Lung (tissue), 12 donors: ENCODE results near the gene VPS37B. TPM values are rescaled to one million over a fixed set of nuclear protein-coding genes. Genes with fewer than 3 reads are reported as not detected.

ENCODE experiments used
- ATAC-seq: fragments of 200-7000 bp; cut with Tn5 transposase; one replicate; pipeline ENCODE4 v1.9.1; 2020; ENCODE audit warnings: moderate number of reproducible peaks; ENCODE audit not compliant: insufficient read depth, low FRiP score
- DNase-seq, 3 donors: peaks; one replicate each; pipeline ENCODE4 v3.0.0-alpha.2; 2013 to 2017
- H3K27ac ChIP-seq, 2 donors: one replicate each; pipeline ENCODE4 v1.5.1; 2013; ENCODE audit warnings: mild to moderate bottlenecking in 2 of 2, moderate library complexity in 2 of 2, control low read depth in 1 of 2, inconsistent platforms in 1 of 2, low read depth in 1 of 2, low read length in 1 of 2
- H3K27me3 ChIP-seq, 3 donors: one replicate each; pipeline ENCODE4 v1.5.1; 2013; ENCODE audit warnings: low read length in 2 of 3; ENCODE audit not compliant: control insufficient read depth in 3 of 3, insufficient read depth in 3 of 3
- H3K36me3 ChIP-seq, 4 donors: one replicate each; pipeline ENCODE4 v1.5.1; 2013; ENCODE audit warnings: low read length in 4 of 4, mild to moderate bottlenecking in 1 of 4, moderate library complexity in 1 of 4; ENCODE audit not compliant: control insufficient read depth in 4 of 4, insufficient read depth in 4 of 4
- H3K4me1 ChIP-seq, 5 donors: one replicate each; pipeline ENCODE4 v1.5.1; 2013; ENCODE audit warnings: low read length in 5 of 5, mild to moderate bottlenecking in 2 of 5, moderate library complexity in 1 of 5; ENCODE audit not compliant: control insufficient read depth in 5 of 5, insufficient read depth in 5 of 5
- H3K4me3 ChIP-seq: one replicate; pipeline ENCODE4 v1.5.1; 2013; ENCODE audit warnings: mild to moderate bottlenecking, control low read depth, moderate library complexity
- H3K9ac ChIP-seq, 2 donors: one replicate each; pipeline ENCODE4 v1.5.1; 2013; ENCODE audit warnings: low read length in 2 of 2, control low read depth in 1 of 2; ENCODE audit not compliant: insufficient read depth in 1 of 2
- H3K9me3 ChIP-seq, 4 donors: one replicate each; pipeline ENCODE4 v1.5.1; 2013; ENCODE audit warnings: low read length in 3 of 4, mild to moderate bottlenecking in 1 of 4, moderate library complexity in 1 of 4; ENCODE audit not compliant: control insufficient read depth in 4 of 4, insufficient read depth in 3 of 4
- WGBS, 2 donors: extraction: QIAGEN DNeasy Blood & Tissue Kit; methylation state at CpG; one replicate each; pipeline ENCODE4 v1.1.7; 2013; 5-methylcytosine and 5-hydroxymethylcytosine counted together
- polyA plus RNA-seq, 2 donors: library from polyadenylated mRNA; stranded (reverse); fragments of 200-250 nt; gene quantifications; one replicate each; pipeline ENCODE4 v1.2.1, GENCODE V29; 2013
- total RNA-seq, 2 donors: library from RNA; depleted of rRNA in 1 of 2; stranded (reverse); fragments of >200 nt in 1 of 2; gene quantifications; one replicate each; pipeline ENCODE4 v1.2.1, GENCODE V29; 2014 to 2021
- TF ChIP-seq, protein P1 (sequence below): IDR thresholded peaks from 2 replicates; pipeline ENCODE4 v1.5.1; 2012; ENCODE audit warnings: mild to moderate bottlenecking; ENCODE audit errors: control extremely low read depth, extremely low read depth
- donor health status: control.
- donor health status: control.
- donor health status: Bipolar disorder and iron deficiency.
- donor health status: healthy.
- donor health status: DM: yes; HTN: yes; CAD: no.

Gene VPS37B
- total and polyA plus RNA-seq, 4 donors, result 31.0 to 44.1 (median 42.3) TPM

DNA sequence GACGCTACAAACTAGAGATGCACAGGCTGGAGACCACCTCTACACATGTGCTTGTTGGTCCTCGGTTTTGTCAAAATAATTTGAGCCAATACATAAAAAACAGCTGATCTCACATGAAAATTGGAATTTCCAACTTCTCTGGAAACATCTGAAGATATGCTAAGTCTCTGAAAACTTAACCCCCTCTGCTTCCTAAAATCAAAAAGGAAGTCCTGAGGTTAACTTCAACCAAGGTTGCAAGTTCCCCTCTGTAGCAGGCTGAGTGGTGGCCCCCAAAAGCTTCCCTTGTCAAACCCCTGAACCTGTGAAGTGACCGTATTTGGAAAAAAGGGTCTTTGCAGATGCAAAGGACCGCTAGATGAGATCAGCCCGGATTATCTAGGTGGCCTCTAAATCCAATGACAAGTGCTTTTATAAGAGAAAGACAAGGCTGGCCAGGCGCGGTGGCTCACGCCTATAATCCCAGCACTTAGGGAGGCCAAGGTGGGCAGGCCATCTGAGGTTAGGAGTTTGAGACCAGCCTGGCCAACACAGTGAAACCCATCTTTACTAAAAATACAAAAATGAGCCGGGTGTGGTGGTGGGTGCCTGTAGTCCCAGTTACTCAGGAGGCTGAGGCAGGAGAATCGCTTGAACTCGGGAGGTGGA lies 32.0 kb upstream of the VPS37B start:
- Histone ChIP-seq H3K27ac (no peak overlapping the region), H3K9ac (no peak overlapping the region), H3K4me1 (no peaks in the 10 kb centered on the region), H3K27me3 (no peaks in the 10 kb centered on the region), H3K4me3 (no peak overlapping the region), H3K9me3 (no peaks in the 10 kb centered on the region), H3K36me3 (no peaks in the 10 kb centered on the region)
- TF ChIP-seq, protein P1, sequence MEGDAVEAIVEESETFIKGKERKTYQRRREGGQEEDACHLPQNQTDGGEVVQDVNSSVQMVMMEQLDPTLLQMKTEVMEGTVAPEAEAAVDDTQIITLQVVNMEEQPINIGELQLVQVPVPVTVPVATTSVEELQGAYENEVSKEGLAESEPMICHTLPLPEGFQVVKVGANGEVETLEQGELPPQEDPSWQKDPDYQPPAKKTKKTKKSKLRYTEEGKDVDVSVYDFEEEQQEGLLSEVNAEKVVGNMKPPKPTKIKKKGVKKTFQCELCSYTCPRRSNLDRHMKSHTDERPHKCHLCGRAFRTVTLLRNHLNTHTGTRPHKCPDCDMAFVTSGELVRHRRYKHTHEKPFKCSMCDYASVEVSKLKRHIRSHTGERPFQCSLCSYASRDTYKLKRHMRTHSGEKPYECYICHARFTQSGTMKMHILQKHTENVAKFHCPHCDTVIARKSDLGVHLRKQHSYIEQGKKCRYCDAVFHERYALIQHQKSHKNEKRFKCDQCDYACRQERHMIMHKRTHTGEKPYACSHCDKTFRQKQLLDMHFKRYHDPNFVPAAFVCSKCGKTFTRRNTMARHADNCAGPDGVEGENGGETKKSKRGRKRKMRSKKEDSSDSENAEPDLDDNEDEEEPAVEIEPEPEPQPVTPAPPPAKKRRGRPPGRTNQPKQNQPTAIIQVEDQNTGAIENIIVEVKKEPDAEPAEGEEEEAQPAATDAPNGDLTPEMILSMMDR, result no peak
- WGBS, 2 donors, result 70 to 84% methylated on average over 11 of the region's 11 CpGs
- DNase-seq, result no peak
- ATAC-seq, result no peak

DNA sequence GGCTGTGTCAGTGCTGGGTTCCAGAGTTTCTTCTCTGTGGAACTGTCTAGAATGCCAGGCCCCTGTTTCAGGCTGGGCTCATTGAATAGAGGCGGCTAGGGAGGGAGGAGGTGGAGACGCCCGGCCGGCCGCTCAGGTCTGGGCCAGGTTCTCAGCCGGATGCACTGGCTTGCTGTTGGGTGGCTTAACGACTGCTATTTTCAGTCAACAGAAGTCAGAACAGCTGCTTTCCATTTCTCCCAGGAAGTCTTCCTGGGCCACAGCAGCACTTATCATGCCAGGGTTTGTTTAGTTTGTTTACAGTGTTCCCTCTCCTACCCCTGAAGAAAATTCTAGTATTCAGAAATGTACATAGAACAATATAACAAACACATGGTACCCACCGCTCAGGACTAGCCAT lies 26.0 kb upstream of the VPS37B start:
- no peak for ATAC-seq
- no peaks in the 10 kb centered on the region for H3K9me3 ChIP-seq
- TF ChIP-seq, protein P1, result no peak
- H3K27ac ChIP-seq, result no peak overlapping the region
- 71 to 89% methylated on average over 8 of the region's 8 CpGs for WGBS, 2 donors
- DNase-seq, result peak; percentile 22 to 80 (median 68)
- H3K4me3 ChIP-seq, result no peak overlapping the region
- H3K4me1 ChIP-seq, result peaks cover 0 to 26% (median 9%) of the 10 kb centered on the region in 5 donors
- H3K27me3 ChIP-seq, result no peaks in the 10 kb centered on the region
- H3K36me3 ChIP-seq, result no peaks in the 10 kb centered on the region
- no peak overlapping the region for H3K9ac ChIP-seq

- DNase-seq (no peak), ATAC-seq (no peak)
- Histone ChIP-seq H3K27me3 (no peaks in the 10 kb centered on the region), H3K4me3 (no peak overlapping the region), H3K4me1 (peaks cover 0 to 26% (median 9%) of the 10 kb centered on the region in 5 donors), H3K9ac (no peak overlapping the region), H3K9me3 (no peaks in the 10 kb centered on the region), H3K36me3 (no peaks in the 10 kb centered on the region), H3K27ac (no peak overlapping the region)
- 92 to 93% methylated on average over 5 of the region's 5 CpGs for WGBS, 2 donors
- TF ChIP-seq, protein P1, result no peak
These were observed 24.8 kb upstream of the VPS37B start for GRCh38 chr12:122920687-122921086.

DNA sequence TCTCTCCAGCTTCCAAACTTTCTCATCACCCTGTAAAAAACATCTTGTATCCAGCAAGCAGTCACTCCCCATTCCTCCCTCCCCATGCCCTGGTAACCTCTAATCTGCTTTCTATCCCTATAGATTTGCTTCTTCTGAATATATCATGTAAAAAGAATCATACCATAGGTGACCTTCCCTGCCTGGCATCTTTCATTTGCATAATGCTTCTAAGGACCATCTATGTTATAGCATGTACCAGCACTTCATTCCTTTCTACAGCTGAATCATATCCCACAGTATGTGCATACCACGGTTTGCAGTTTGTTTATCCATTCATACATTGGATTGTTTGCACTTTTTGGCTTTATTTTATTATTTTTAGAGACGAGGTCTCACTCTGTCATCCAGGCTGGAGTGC lies 22.9 kb upstream of the VPS37B start:
- H3K4me3 ChIP-seq, result no peak overlapping the region
- peaks cover 0 to 26% (median 9%) of the 10 kb centered on the region in 5 donors for H3K4me1 ChIP-seq
- DNase-seq (peak in 2 of 3 donors; percentile 23 to 38), ATAC-seq (no peak)
- no peaks in the 10 kb centered on the region for H3K9me3 ChIP-seq
- 61 to 82% methylated on average over 2 of the region's 2 CpGs for WGBS, 2 donors
- TF ChIP-seq, protein P1, result no peak
- no peak overlapping the region for H3K9ac ChIP-seq
- H3K36me3 ChIP-seq, result no peaks in the 10 kb centered on the region
- H3K27ac ChIP-seq, result no peak overlapping the region
- H3K27me3 ChIP-seq, result no peaks in the 10 kb centered on the region
